SK-N-SH (cell line): ENCODE results near the gene CHD2.

Experiments used
- EP300 ChIP-seq, 2 experiments: IDR thresholded peaks; 2 replicates each; pipeline versions ENCODE4 v1.4.0 to v1.6.1; 2012; ENCODE audit warnings: borderline replicate concordance in 1 of 2, low read depth in 1 of 2, low read length in 1 of 2
- POLR2AphosphoS5 ChIP-seq: IDR thresholded peaks from 2 replicates; pipeline ENCODE4 v1.6.1; 2012; ENCODE audit warnings: low read depth, low read length
- RAD21 ChIP-seq: IDR thresholded peaks from 2 replicates; pipeline ENCODE4 v1.6.1; 2012; ENCODE audit warnings: mild to moderate bottlenecking, low read length
- TF ChIP-seq, protein P1 (sequence below): fragments of 200-600 bp; sonication (generic); IDR thresholded peaks from 2 replicates; pipeline ENCODE4 v1.6.1; 2017; ENCODE audit warnings: antibody characterized with exemption, mild to moderate bottlenecking, moderate library complexity
- TF ChIP-seq, protein P2 (sequence below): IDR thresholded peaks from 2 replicates; pipeline ENCODE4 v1.6.1; 2012; ENCODE audit warnings: mild to moderate bottlenecking, low read depth, low read length, moderate library complexity

GRCh38 chr15:93042211-93042610, 142.1 kb downstream of the CHD2 start:
- TF ChIP-seq RAD21: no peak
- no peak for TF ChIP-seq POLR2AphosphoS5
- TF ChIP-seq, protein P1, sequence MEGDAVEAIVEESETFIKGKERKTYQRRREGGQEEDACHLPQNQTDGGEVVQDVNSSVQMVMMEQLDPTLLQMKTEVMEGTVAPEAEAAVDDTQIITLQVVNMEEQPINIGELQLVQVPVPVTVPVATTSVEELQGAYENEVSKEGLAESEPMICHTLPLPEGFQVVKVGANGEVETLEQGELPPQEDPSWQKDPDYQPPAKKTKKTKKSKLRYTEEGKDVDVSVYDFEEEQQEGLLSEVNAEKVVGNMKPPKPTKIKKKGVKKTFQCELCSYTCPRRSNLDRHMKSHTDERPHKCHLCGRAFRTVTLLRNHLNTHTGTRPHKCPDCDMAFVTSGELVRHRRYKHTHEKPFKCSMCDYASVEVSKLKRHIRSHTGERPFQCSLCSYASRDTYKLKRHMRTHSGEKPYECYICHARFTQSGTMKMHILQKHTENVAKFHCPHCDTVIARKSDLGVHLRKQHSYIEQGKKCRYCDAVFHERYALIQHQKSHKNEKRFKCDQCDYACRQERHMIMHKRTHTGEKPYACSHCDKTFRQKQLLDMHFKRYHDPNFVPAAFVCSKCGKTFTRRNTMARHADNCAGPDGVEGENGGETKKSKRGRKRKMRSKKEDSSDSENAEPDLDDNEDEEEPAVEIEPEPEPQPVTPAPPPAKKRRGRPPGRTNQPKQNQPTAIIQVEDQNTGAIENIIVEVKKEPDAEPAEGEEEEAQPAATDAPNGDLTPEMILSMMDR: no peak
- TF ChIP-seq, protein P2, sequence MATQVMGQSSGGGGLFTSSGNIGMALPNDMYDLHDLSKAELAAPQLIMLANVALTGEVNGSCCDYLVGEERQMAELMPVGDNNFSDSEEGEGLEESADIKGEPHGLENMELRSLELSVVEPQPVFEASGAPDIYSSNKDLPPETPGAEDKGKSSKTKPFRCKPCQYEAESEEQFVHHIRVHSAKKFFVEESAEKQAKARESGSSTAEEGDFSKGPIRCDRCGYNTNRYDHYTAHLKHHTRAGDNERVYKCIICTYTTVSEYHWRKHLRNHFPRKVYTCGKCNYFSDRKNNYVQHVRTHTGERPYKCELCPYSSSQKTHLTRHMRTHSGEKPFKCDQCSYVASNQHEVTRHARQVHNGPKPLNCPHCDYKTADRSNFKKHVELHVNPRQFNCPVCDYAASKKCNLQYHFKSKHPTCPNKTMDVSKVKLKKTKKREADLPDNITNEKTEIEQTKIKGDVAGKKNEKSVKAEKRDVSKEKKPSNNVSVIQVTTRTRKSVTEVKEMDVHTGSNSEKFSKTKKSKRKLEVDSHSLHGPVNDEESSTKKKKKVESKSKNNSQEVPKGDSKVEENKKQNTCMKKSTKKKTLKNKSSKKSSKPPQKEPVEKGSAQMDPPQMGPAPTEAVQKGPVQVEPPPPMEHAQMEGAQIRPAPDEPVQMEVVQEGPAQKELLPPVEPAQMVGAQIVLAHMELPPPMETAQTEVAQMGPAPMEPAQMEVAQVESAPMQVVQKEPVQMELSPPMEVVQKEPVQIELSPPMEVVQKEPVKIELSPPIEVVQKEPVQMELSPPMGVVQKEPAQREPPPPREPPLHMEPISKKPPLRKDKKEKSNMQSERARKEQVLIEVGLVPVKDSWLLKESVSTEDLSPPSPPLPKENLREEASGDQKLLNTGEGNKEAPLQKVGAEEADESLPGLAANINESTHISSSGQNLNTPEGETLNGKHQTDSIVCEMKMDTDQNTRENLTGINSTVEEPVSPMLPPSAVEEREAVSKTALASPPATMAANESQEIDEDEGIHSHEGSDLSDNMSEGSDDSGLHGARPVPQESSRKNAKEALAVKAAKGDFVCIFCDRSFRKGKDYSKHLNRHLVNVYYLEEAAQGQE: no peak
- no peak for TF ChIP-seq EP300 (IDR thresholded peaks at IDR 0.05; ENCODE audit: borderline replicate concordance in 1 of 2, low read depth in 1 of 2, low read length in 1 of 2)
